IMR-90 (cell line): ENCODE results near the gene ETV6. TPM values are rescaled to one million over a fixed set of nuclear protein-coding genes. Genes with fewer than 3 reads are reported as not detected.

Experiments used
- ATAC-seq: fragments of 200-7000 bp; cut with Tn5 transposase; 2 replicates; pipeline ENCODE4 v1.9.1; 2020; ENCODE audit warnings: low read depth, mild to moderate bottlenecking, moderate library complexity
- BruUV-seq: library from RNA; stranded (reverse); fragments of 400-500 nt; replicated peaks from 2 replicates; lab custom pipeline; 2021; lab: Mats Ljungman, UMichigan
- CTCF ChIA-PET: fragments of 300-600 bp; formaldehyde crosslinking; extraction: SDS; loops from one replicate; lab custom pipeline; 2021; ENCODE audit warnings: antibody characterized with exemption; lab: Yijun Ruan, JAX
- POLR2A ChIA-PET: fragments of 300-600 bp; sonication (Branson Sonifier 250); formaldehyde crosslinking; loops from one replicate; lab custom pipeline; 2022; ENCODE audit warnings: antibody characterized with exemption; ENCODE audit not compliant: unreplicated experiment; lab: Charles Lee
- DNase-seq: peaks from one replicate; pipeline ENCODE4 v3.0.0; 2013
- H2AFZ ChIP-seq: replicated peaks from 2 replicates; pipeline ENCODE3; 2013; ENCODE audit warnings: low read length, mild to moderate bottlenecking; ENCODE audit not compliant: poor library complexity
- H2AK5ac ChIP-seq: 2 replicates; pipeline ENCODE4 v1.6.1; 2013; ENCODE audit warnings: low read depth, low read length, inconsistent platforms
- H2AK9ac ChIP-seq: replicated peaks from 2 replicates; pipeline ENCODE3; 2013; ENCODE audit warnings: mild to moderate bottlenecking, low read depth, low read length, moderate library complexity; ENCODE audit not compliant: poor library complexity
- H2BK120ac ChIP-seq: 2 replicates; pipeline ENCODE4 v1.6.1; 2013; ENCODE audit warnings: low read depth, low read length, inconsistent platforms
- H2BK15ac ChIP-seq: 3 replicates; pipeline ENCODE4 v1.6.1; 2013; ENCODE audit warnings: low read depth, low read length, inconsistent platforms
- H2BK20ac ChIP-seq: 2 replicates; pipeline ENCODE4 v1.6.1; 2013; ENCODE audit warnings: low read depth, mild to moderate bottlenecking, inconsistent platforms, low read length, moderate library complexity
- H2BK5ac ChIP-seq: 2 replicates; pipeline ENCODE4 v1.6.1; 2013; ENCODE audit warnings: mild to moderate bottlenecking, low read depth, low read length, inconsistent platforms; ENCODE audit not compliant: poor library complexity, severe bottlenecking
- H3K14ac ChIP-seq: replicated peaks from 2 replicates; pipeline ENCODE4 v1.6.1; 2013; ENCODE audit warnings: low read depth, low read length, inconsistent platforms
- H3K18ac ChIP-seq: 2 replicates; pipeline ENCODE4 v1.6.1; 2013; ENCODE audit warnings: low read depth, low read length, control low read depth
- H3K23ac ChIP-seq: 2 replicates; pipeline ENCODE4 v1.6.1; 2013; ENCODE audit warnings: low read depth, low read length, inconsistent platforms
- H3K27ac ChIP-seq: 2 replicates; pipeline ENCODE4 v1.5.1; 2013; ENCODE audit warnings: mild to moderate bottlenecking, control low read depth, low read length; ENCODE audit not compliant: insufficient read depth
- H3K27me3 ChIP-seq: 2 replicates; pipeline ENCODE4 v1.6.1; 2013; ENCODE audit warnings: low read length; ENCODE audit not compliant: control insufficient read depth, insufficient read depth
- H3K36me3 ChIP-seq: 2 replicates; pipeline ENCODE4 v1.6.1; 2013; ENCODE audit warnings: low read length, mixed read lengths; ENCODE audit not compliant: control insufficient read depth, insufficient read depth
- H3K4ac ChIP-seq: 2 replicates; pipeline ENCODE4 v1.6.1; 2013; ENCODE audit warnings: low read depth, low read length, inconsistent platforms
- H3K4me1 ChIP-seq: 2 replicates; pipeline ENCODE4 v1.6.1; 2013; ENCODE audit warnings: low read length, mixed read lengths; ENCODE audit not compliant: control insufficient read depth, insufficient read depth
- H3K4me2 ChIP-seq: 2 replicates; pipeline ENCODE4 v1.6.1; 2013; ENCODE audit warnings: low read depth, mild to moderate bottlenecking, control low read depth, low read length, moderate library complexity
- H3K4me3 ChIP-seq: 2 replicates; pipeline ENCODE4 v1.5.1; 2013; ENCODE audit warnings: low read depth, mild to moderate bottlenecking, control low read depth, low read length, moderate library complexity; ENCODE audit not compliant: insufficient read depth
- H3K56ac ChIP-seq: 2 replicates; pipeline ENCODE4 v1.6.1; 2013; ENCODE audit warnings: low read length, inconsistent platforms; ENCODE audit not compliant: insufficient read depth; ENCODE audit errors: extremely low read depth
- H3K79me1 ChIP-seq, 2 experiments: 2 replicates each; pipeline ENCODE4 v1.6.1; 2013; ENCODE audit warnings: low read length in 2 of 2, inconsistent platforms in 1 of 2, low read depth in 1 of 2
- H3K9ac ChIP-seq: 2 replicates; pipeline ENCODE4 v1.6.1; 2013; ENCODE audit warnings: low read depth, low read length, control low read depth
- H3K9me1 ChIP-seq: 2 replicates; pipeline ENCODE4 v1.6.1; 2013; ENCODE audit warnings: low read length, inconsistent platforms; ENCODE audit not compliant: insufficient read depth
- H3K9me3 ChIP-seq: 2 replicates; pipeline ENCODE4 v1.6.1; 2013; ENCODE audit warnings: low read length; ENCODE audit not compliant: control insufficient read depth, insufficient read depth
- H4K20me1 ChIP-seq: 2 replicates; pipeline ENCODE4 v1.6.1; 2013; ENCODE audit warnings: low read length, inconsistent platforms; ENCODE audit not compliant: insufficient read depth
- H4K5ac ChIP-seq: 2 replicates; pipeline ENCODE4 v1.6.1; 2013; ENCODE audit warnings: mild to moderate bottlenecking, low read depth, low read length, control low read depth
- H4K8ac ChIP-seq, 2 experiments: 2 replicates each; pipeline ENCODE4 v1.6.1; 2013; ENCODE audit warnings: low read depth in 2 of 2, low read length in 2 of 2, control low read depth in 1 of 2, inconsistent platforms in 1 of 2
- H4K91ac ChIP-seq: 2 replicates; pipeline ENCODE4 v1.6.1; 2013; ENCODE audit warnings: low read depth, low read length, inconsistent platforms; ENCODE audit not compliant: insufficient read depth
- BHLHE40 ChIP-seq: fragments of 150-350 bp; IDR thresholded peaks from 2 replicates; pipeline ENCODE4 v1.6.1; 2016; ENCODE audit warnings: mild to moderate bottlenecking, low read depth, low read length
- CEBPB ChIP-seq: IDR thresholded peaks from 2 replicates; pipeline ENCODE4 v1.6.1; 2012; ENCODE audit warnings: low read depth, low read length, improper control_type of control experiment
- CHD1 ChIP-seq: IDR thresholded peaks from 2 replicates; pipeline ENCODE4 v1.6.1; 2012; ENCODE audit warnings: low read depth, low read length, improper control_type of control experiment
- FOS ChIP-seq: fragments of 150-350 bp; IDR thresholded peaks from 2 replicates; pipeline ENCODE4 v1.6.1; 2016; ENCODE audit warnings: low read depth, low read length
- MAFK ChIP-seq: IDR thresholded peaks from 2 replicates; pipeline ENCODE4 v1.6.1; 2012; ENCODE audit warnings: low read depth, low read length, improper control_type of control experiment
- MXI1 ChIP-seq: IDR thresholded peaks from 2 replicates; pipeline ENCODE4 v1.6.1; 2012; ENCODE audit warnings: low read depth, mild to moderate bottlenecking, low read length, moderate library complexity, borderline replicate concordance
- POLR2A ChIP-seq: IDR thresholded peaks from 2 replicates; pipeline ENCODE4 v1.6.1; 2012; ENCODE audit warnings: mild to moderate bottlenecking, low read depth, low read length
- RAD21 ChIP-seq: IDR thresholded peaks from 2 replicates; pipeline ENCODE4 v1.6.1; 2012; ENCODE audit warnings: low read length, improper control_type of control experiment
- RCOR1 ChIP-seq: IDR thresholded peaks from 2 replicates; pipeline ENCODE4 v1.6.1; 2012; ENCODE audit warnings: mild to moderate bottlenecking, low read length, improper control_type of control experiment; ENCODE audit not compliant: insufficient replicate concordance
- RFX5 ChIP-seq: IDR thresholded peaks from 2 replicates; pipeline ENCODE4 v1.8.0; 2012; ENCODE audit warnings: low read depth, mild to moderate bottlenecking, low read length, moderate library complexity
- SMC3 ChIP-seq: fragments of 150-350 bp; IDR thresholded peaks from 2 replicates; pipeline ENCODE4 v1.6.1; 2016; ENCODE audit warnings: low read depth, mild to moderate bottlenecking, antibody characterized with exemption, low read length, moderate library complexity
- WGBS, 2 experiments: methylation state at CpG; one replicate each; pipeline versions ENCODE4 v1.1.5 to v1.1.7; 2013; ENCODE audit warnings: missing lambda C conversion rate in 2 of 2; ENCODE audit not compliant: insufficient read length in 1 of 2; ENCODE audit errors: extremely low coverage in 2 of 2; 5-methylcytosine and 5-hydroxymethylcytosine counted together
- dilution Hi-C: fragments of 300-500 bp; cut with HindIII; formaldehyde crosslinking; loops from one replicate; pipeline ENCODE4 v1.14.3; 2018; ENCODE audit warnings: low sequenced_read_pairs; ENCODE audit not compliant: unreplicated experiment
- in situ Hi-C: fragments of 300-500 bp; cut with MboI; formaldehyde crosslinking; loops from 3 replicates; pipeline ENCODE4 v1.14.3; 2019; ENCODE audit warnings: low sequenced_read_pairs, inconsistent platforms, mixed read lengths
- intact Hi-C: fragments of 100-400 bp; cut with micrococcal nuclease; formaldehyde crosslinking; loops from 2 replicates; pipeline ENCODE4 v1.10.0; 2022
- polyA plus RNA-seq, 3 experiments: library from polyadenylated mRNA; depleted of rRNA; stranded (reverse); fragments of >200 nt; gene quantifications; 2 replicates each; pipeline ENCODE4 v1.2.3, GENCODE V29; 2012; ENCODE audit warnings: low replicate concordance in 1 of 3
- total RNA-seq: library from RNA; depleted of rRNA; stranded (reverse); fragments of >200 nt; gene quantifications from 2 replicates; pipeline ENCODE4 v1.2.3, GENCODE V29; 2012
- TF ChIP-seq, protein P1 (sequence below): fragments of 150-350 bp; IDR thresholded peaks from 2 replicates; pipeline ENCODE4 v1.6.1; 2017; ENCODE audit warnings: mild to moderate bottlenecking, antibody characterized with exemption, low read length, low read depth
- TF ChIP-seq, protein P2 (sequence below): conservative IDR thresholded peaks from 2 replicates; pipeline ENCODE4 v1.5.1; 2012; ENCODE audit warnings: mild to moderate bottlenecking, low read depth, low read length, improper control_type of control experiment

ETV6 gene
- total and polyA plus RNA-seq, 2 of the 4 experiments (the other 2 are of a cell fraction), result 8.4 to 9.9 TPM

DNA sequence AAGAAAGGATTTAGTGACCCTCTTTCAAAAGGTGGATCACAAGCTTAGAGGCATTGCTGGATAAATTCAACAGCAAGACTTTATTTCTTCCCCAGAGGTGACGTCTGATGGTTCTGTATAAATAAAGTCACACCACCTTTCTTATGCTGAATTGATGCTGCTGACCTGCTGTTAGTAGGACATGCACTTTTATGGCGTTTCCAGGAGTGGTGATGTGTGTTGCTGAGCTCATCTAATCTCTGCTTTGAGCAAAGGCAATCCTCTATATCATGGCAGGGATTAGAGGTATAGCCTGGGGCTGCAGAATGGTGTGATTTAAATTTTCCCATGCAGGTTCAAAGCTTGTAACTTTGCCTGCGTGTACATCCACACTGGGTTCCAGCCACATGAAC lies 94.9 kb downstream of the ETV6 start:
- WGBS, 2 experiments, result no CpG with 5 or more reads among the region's 3 CpGs
- ATAC-seq (no peak), DNase-seq (no peak)
- Histone ChIP-seq H3K9me3 (no peaks in the 10 kb centered on the region), H3K27ac (no peak overlapping the region), H3K9me1 (peaks cover 17% of the 10 kb centered on the region), H2AK5ac (no peak overlapping the region), H3K4me2 (no peak overlapping the region), H4K91ac (no peak overlapping the region), H3K23ac (no peak overlapping the region), H3K4me1 (peaks cover 10% of the 10 kb centered on the region), H3K4me3 (no peak overlapping the region), H3K79me1 (peaks cover 49 to 78% of the 10 kb centered on the region in 2 experiments), H3K4ac (no peak overlapping the region), H4K5ac (no peak overlapping the region), H2AFZ (no peak overlapping the region), H2BK120ac (no peak overlapping the region), H3K18ac (no peak overlapping the region), H4K20me1 (peaks cover 23% of the 10 kb centered on the region), H3K56ac (no peak overlapping the region), H3K36me3 (no peaks in the 10 kb centered on the region), H2BK5ac (no peak overlapping the region), H4K8ac (no peak overlapping the region), H2BK20ac (no peak overlapping the region), H3K27me3 (no peaks in the 10 kb centered on the region), H3K9ac (no peak overlapping the region), H2AK9ac (no peak overlapping the region), H2BK15ac (no peak overlapping the region), H3K14ac (no peak overlapping the region)
- dilution Hi-C loops (no loop called here), intact Hi-C loops (no loop called here), in situ Hi-C loops (no loop called here)
- no TSS peak for BruUV-seq
- POLR2A ChIA-PET, result no interaction called here
- CTCF ChIA-PET, result no interaction called here
- TF ChIP-seq, protein P1, sequence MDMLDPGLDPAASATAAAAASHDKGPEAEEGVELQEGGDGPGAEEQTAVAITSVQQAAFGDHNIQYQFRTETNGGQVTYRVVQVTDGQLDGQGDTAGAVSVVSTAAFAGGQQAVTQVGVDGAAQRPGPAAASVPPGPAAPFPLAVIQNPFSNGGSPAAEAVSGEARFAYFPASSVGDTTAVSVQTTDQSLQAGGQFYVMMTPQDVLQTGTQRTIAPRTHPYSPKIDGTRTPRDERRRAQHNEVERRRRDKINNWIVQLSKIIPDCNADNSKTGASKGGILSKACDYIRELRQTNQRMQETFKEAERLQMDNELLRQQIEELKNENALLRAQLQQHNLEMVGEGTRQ, result no peak
- no peak for TF ChIP-seq MXI1
- no peak for TF ChIP-seq MAFK
- TF ChIP-seq RFX5, result no peak
- no peak for TF ChIP-seq CEBPB
- TF ChIP-seq, protein P2, sequence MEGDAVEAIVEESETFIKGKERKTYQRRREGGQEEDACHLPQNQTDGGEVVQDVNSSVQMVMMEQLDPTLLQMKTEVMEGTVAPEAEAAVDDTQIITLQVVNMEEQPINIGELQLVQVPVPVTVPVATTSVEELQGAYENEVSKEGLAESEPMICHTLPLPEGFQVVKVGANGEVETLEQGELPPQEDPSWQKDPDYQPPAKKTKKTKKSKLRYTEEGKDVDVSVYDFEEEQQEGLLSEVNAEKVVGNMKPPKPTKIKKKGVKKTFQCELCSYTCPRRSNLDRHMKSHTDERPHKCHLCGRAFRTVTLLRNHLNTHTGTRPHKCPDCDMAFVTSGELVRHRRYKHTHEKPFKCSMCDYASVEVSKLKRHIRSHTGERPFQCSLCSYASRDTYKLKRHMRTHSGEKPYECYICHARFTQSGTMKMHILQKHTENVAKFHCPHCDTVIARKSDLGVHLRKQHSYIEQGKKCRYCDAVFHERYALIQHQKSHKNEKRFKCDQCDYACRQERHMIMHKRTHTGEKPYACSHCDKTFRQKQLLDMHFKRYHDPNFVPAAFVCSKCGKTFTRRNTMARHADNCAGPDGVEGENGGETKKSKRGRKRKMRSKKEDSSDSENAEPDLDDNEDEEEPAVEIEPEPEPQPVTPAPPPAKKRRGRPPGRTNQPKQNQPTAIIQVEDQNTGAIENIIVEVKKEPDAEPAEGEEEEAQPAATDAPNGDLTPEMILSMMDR, result no peak
- TF ChIP-seq RAD21, result no peak
- no peak for TF ChIP-seq SMC3
- TF ChIP-seq CHD1, result no peak
- no peak for TF ChIP-seq RCOR1
- TF ChIP-seq POLR2A, result no peak
- TF ChIP-seq BHLHE40, result no peak
- TF ChIP-seq FOS, result no peak
